ENCODE measurements around the gene POLE4. TPM values are rescaled to one million over a fixed set of nuclear protein-coding genes. Genes with fewer than 3 reads are reported as not detected.

Gene POLE4
- total RNA-seq, 1 experiment from 2014 or later, result 66.6 TPM

GRCh38 chr2:74979844-74980243, 21.4 kb downstream of the POLE4 start:
- in situ Hi-C loops (cut with HindIII; ENCODE audit: low pct_unique_long_range_greater_than_20kb, low sequenced_read_pairs), result no loop called here

GRCh38 chr2:74982577-74982976, 24.1 kb downstream of the POLE4 start:
- DNase-seq (ENCODE audit: low read depth), result no peak
- in situ Hi-C loops (cut with HindIII; ENCODE audit: low pct_unique_long_range_greater_than_20kb, low sequenced_read_pairs), result no loop called here

More at GRCh38 chr2:74979844-74980243, 21.4 kb downstream of the POLE4 start:
- DNase-seq (ENCODE audit: low read depth), result no peak

GRCh38 chr2:74983631-74984392, 25.4 kb downstream of the POLE4 start:
- in situ Hi-C loops (cut with HindIII; ENCODE audit: low pct_unique_long_range_greater_than_20kb, low sequenced_read_pairs), result no loop called here
- DNase-seq (ENCODE audit: low read depth), result no peak

- DNase-seq (ENCODE audit: low read depth), result no peak
- in situ Hi-C loops (cut with HindIII; ENCODE audit: low pct_unique_long_range_greater_than_20kb, low sequenced_read_pairs), result no loop called here
Observed at GRCh38 chr2:74984947-74985637, 26.6 kb downstream of the POLE4 start.

- DNase-seq (ENCODE audit: low read depth), result no peak
- in situ Hi-C loops (cut with HindIII; ENCODE audit: low pct_unique_long_range_greater_than_20kb, low sequenced_read_pairs), result no loop called here
Observed at GRCh38 chr2:74985978-74986609, 27.7 kb downstream of the POLE4 start.

GRCh38 chr2:74991977-74992376, 33.5 kb downstream of the POLE4 start:
- in situ Hi-C loops (cut with HindIII; ENCODE audit: low pct_unique_long_range_greater_than_20kb, low sequenced_read_pairs), result no loop called here
- DNase-seq (ENCODE audit: low read depth), result no peak

GRCh38 chr2:74999468-74999867, 41.0 kb downstream of the POLE4 start:
- in situ Hi-C loops (cut with HindIII; ENCODE audit: low pct_unique_long_range_greater_than_20kb, low sequenced_read_pairs), result no loop called here
- no peak for DNase-seq (ENCODE audit: low read depth)

- in situ Hi-C loops (cut with HindIII; ENCODE audit: low pct_unique_long_range_greater_than_20kb, low sequenced_read_pairs), result no loop called here
- no peak for DNase-seq (ENCODE audit: low read depth)
Observed at GRCh38 chr2:75002007-75002406, 43.6 kb downstream of the POLE4 start.

- no peak for DNase-seq (ENCODE audit: low read depth)
- in situ Hi-C loops (cut with HindIII; ENCODE audit: low pct_unique_long_range_greater_than_20kb, low sequenced_read_pairs), result no loop called here
Observed at GRCh38 chr2:75003276-75003675, 44.8 kb downstream of the POLE4 start.

- in situ Hi-C loops (cut with HindIII; ENCODE audit: low pct_unique_long_range_greater_than_20kb, low sequenced_read_pairs), result no loop called here
- no peak for DNase-seq (ENCODE audit: low read depth)
Observed at GRCh38 chr2:75003773-75004172, 45.3 kb downstream of the POLE4 start.

GRCh38 chr2:75006041-75006440, 47.6 kb downstream of the POLE4 start:
- DNase-seq (ENCODE audit: low read depth), result no peak
- in situ Hi-C loops (cut with HindIII; ENCODE audit: low pct_unique_long_range_greater_than_20kb, low sequenced_read_pairs), result no loop called here

GRCh38 chr2:75007061-75007460, 48.6 kb downstream of the POLE4 start:
- no peak for DNase-seq (ENCODE audit: low read depth)
- in situ Hi-C loops (cut with HindIII; ENCODE audit: low pct_unique_long_range_greater_than_20kb, low sequenced_read_pairs), result no loop called here

GRCh38 chr2:75007819-75008218, 49.4 kb downstream of the POLE4 start:
- in situ Hi-C loops (cut with HindIII; ENCODE audit: low pct_unique_long_range_greater_than_20kb, low sequenced_read_pairs), result no loop called here
- no peak for DNase-seq (ENCODE audit: low read depth)

GRCh38 chr2:75010571-75010970, 52.1 kb downstream of the POLE4 start:
- in situ Hi-C loops (cut with HindIII; ENCODE audit: low pct_unique_long_range_greater_than_20kb, low sequenced_read_pairs), result no loop called here
- no peak for DNase-seq (ENCODE audit: low read depth)

- DNase-seq (ENCODE audit: low read depth), result no peak
- in situ Hi-C loops (cut with HindIII; ENCODE audit: low pct_unique_long_range_greater_than_20kb, low sequenced_read_pairs), result no loop called here
Observed at GRCh38 chr2:75012080-75012479, 53.6 kb downstream of the POLE4 start.

GRCh38 chr2:75018162-75018561, 59.7 kb downstream of the POLE4 start:
- in situ Hi-C loops (cut with HindIII; ENCODE audit: low pct_unique_long_range_greater_than_20kb, low sequenced_read_pairs), result no loop called here
- DNase-seq (ENCODE audit: low read depth), result no peak
